ENCODE measurements around the gene IL1R1. TPM values are rescaled to one million over a fixed set of nuclear protein-coding genes. Genes with fewer than 3 reads are reported as not detected.

The IL1R1 gene
- total RNA-seq, 1 donor from 2014 or later, result 10.7 TPM

- no peak for DNase-seq (ENCODE audit: low read depth)
- H3K4me3 ChIP-seq (ENCODE audit: low read depth, low read length), result no peak overlapping the region
- TF ChIP-seq, protein P1, sequence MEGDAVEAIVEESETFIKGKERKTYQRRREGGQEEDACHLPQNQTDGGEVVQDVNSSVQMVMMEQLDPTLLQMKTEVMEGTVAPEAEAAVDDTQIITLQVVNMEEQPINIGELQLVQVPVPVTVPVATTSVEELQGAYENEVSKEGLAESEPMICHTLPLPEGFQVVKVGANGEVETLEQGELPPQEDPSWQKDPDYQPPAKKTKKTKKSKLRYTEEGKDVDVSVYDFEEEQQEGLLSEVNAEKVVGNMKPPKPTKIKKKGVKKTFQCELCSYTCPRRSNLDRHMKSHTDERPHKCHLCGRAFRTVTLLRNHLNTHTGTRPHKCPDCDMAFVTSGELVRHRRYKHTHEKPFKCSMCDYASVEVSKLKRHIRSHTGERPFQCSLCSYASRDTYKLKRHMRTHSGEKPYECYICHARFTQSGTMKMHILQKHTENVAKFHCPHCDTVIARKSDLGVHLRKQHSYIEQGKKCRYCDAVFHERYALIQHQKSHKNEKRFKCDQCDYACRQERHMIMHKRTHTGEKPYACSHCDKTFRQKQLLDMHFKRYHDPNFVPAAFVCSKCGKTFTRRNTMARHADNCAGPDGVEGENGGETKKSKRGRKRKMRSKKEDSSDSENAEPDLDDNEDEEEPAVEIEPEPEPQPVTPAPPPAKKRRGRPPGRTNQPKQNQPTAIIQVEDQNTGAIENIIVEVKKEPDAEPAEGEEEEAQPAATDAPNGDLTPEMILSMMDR (conservative IDR thresholded peaks at IDR 0.05; ENCODE audit: low read depth, low read length), result no peak
These were observed 58.0 kb downstream of the IL1R1 start for GRCh38 chr2:102200539-102200938.

DNA sequence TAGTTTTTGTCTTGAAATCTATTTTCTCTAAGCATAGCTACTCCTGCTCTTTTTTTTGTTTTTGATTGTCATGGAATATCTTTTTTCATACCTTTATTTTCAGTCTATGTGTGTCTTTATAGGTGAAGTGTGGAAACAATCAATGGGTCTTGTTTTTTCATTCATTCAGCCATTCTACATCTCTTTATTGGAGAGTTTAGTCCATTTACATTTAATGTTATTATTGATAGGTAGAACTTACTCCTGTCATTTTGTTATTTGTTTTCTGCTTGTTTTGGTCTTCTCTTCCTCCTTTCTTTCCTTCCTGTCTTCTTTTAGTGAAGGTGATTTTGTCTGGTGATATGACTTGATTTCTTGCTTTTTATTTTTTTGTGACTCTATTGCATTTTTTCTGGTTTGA is 62.1 kb downstream of the IL1R1 start:
- no peak overlapping the region for H3K4me3 ChIP-seq (ENCODE audit: low read depth, low read length)
- DNase-seq (ENCODE audit: low read depth), result no peak
- TF ChIP-seq, protein P1 (conservative IDR thresholded peaks at IDR 0.05; ENCODE audit: low read depth, low read length), result no peak

DNA sequence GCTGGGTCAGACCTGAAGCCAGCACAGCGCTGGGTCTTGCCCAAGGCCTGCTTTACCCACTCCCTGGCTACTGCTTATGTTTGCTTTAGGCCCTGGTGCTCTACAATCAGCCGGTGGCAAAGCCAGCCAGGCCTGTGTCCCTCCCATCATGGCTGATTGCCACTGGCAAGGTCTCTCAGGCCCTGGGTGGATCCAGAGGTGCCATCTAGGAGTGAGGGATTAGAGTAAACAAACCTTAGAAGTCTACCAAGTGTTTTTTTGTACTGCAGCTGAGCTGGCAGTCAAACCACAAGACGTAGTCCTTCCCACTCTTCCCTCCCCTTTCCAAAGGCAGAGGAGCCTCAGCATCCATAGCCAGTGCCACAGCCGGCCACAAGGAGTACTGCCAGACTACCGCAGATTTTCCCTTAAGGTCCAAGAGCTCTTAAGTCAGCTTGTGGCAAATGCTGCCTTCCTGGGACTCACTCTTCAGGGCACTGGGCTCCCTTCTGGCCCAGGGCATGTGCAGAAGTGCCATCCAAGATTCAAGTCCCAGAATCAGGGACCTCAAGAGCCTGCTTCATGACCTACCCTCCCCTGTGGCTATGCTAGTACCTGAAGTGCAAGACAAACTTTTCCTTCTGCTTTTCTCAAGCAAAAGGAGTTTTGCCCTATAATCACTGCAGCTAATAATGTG is 64.3 kb downstream of the IL1R1 start:
- no peak for DNase-seq (ENCODE audit: low read depth)
- no peak overlapping the region for H3K4me3 ChIP-seq (ENCODE audit: low read depth, low read length)
- TF ChIP-seq, protein P1 (conservative IDR thresholded peaks at IDR 0.05; ENCODE audit: low read depth, low read length), result no peak

GRCh38 chr2:102208774-102209173 is 66.2 kb downstream of the IL1R1 start:
- no peak for DNase-seq (ENCODE audit: low read depth)
- TF ChIP-seq, protein P1 (conservative IDR thresholded peaks at IDR 0.05; ENCODE audit: low read depth, low read length), result no peak
- H3K4me3 ChIP-seq (ENCODE audit: low read depth, low read length), result no peak overlapping the region

GRCh38 chr2:102209474-102209873 is 66.9 kb downstream of the IL1R1 start:
- TF ChIP-seq, protein P1 (conservative IDR thresholded peaks at IDR 0.05; ENCODE audit: low read depth, low read length), result no peak
- H3K4me3 ChIP-seq (ENCODE audit: low read depth, low read length), result no peak overlapping the region
- no peak for DNase-seq (ENCODE audit: low read depth)

- DNase-seq (ENCODE audit: low read depth), result no peak
- H3K4me3 ChIP-seq (ENCODE audit: low read depth, low read length), result no peak overlapping the region
- TF ChIP-seq, protein P1 (conservative IDR thresholded peaks at IDR 0.05; ENCODE audit: low read depth, low read length), result no peak
These were observed 74.5 kb downstream of the IL1R1 start for GRCh38 chr2:102217032-102217431.
